Measurements from ENCODE around the gene SLC6A6. TPM values are rescaled to one million over a fixed set of nuclear protein-coding genes. Genes with fewer than 3 reads are reported as not detected.

The SLC6A6 gene
- total RNA-seq, 3 donors from 2014 or later = 22.1 to 52.4 (median 27.5) TPM

GRCh38 chr3:14481018-14481645 is 78.7 kb downstream of the SLC6A6 start:
- Histone ChIP-seq H3K4me3 (no peak overlapping the region), H3K27me3 (no peaks in the 10 kb centered on the region), H3K4me1 (peaks cover 0 to 4% of the 10 kb centered on the region in 2 donors), H3K27ac (peak overlapping the region in 1 of 2 donors; percentile 25), H3K36me3 (no peaks in the 10 kb centered on the region), H3K9me3 (no peaks in the 10 kb centered on the region)
- intact Hi-C loops (cut with DNase I; ENCODE audit: low total_unique reads) = loop anchor here (10.0 kb wide), 1 partner anchor 324 kb away; no protein-coding TSS in a partner anchor
- TF ChIP-seq POLR2AphosphoS5 (IDR thresholded peaks at IDR 0.05) (no peak), POLR2A (IDR thresholded peaks at IDR 0.05) (no peak), CTCF (IDR thresholded peaks at IDR 0.05) (no peak)
- no peak for DNase-seq (ENCODE audit: low spot score in 2 of 2)

- H3K4me1 ChIP-seq = peaks cover 0 to 4% of the 10 kb centered on the region in 2 donors
- no peaks in the 10 kb centered on the region for H3K27me3 ChIP-seq
- DNase-seq (ENCODE audit: low spot score in 2 of 2) = no peak
- H3K4me3 ChIP-seq = no peak overlapping the region
- H3K9me3 ChIP-seq = no peaks in the 10 kb centered on the region
- intact Hi-C loops (cut with DNase I; ENCODE audit: low total_unique reads) = loop anchor here (10.0 kb wide), 1 partner anchor 323 kb away; no protein-coding TSS in a partner anchor
- H3K27ac ChIP-seq = peak overlapping the region in 1 of 2 donors; percentile 25
- TF ChIP-seq POLR2A (IDR thresholded peaks at IDR 0.05) (no peak), CTCF (IDR thresholded peaks at IDR 0.05) (no peak), POLR2AphosphoS5 (IDR thresholded peaks at IDR 0.05) (no peak)
- H3K36me3 ChIP-seq = no peaks in the 10 kb centered on the region
Measured at GRCh38 chr3:14481646-14482036, 79.2 kb downstream of the SLC6A6 start.

GRCh38 chr3:14482271-14482721 is 79.9 kb downstream of the SLC6A6 start:
- no peak for DNase-seq (ENCODE audit: low spot score in 2 of 2)
- Histone ChIP-seq H3K27ac (peak overlapping the region; percentile 19 to 21), H3K9me3 (no peaks in the 10 kb centered on the region), H3K27me3 (no peaks in the 10 kb centered on the region), H3K36me3 (no peaks in the 10 kb centered on the region), H3K4me3 (no peak overlapping the region), H3K4me1 (peaks cover 0 to 4% of the 10 kb centered on the region in 2 donors)
- TF ChIP-seq POLR2A (IDR thresholded peaks at IDR 0.05) = no peak
- TF ChIP-seq POLR2AphosphoS5 (IDR thresholded peaks at IDR 0.05) = peak in 1 of 3 donors; percentile 45
- no peak for TF ChIP-seq CTCF (IDR thresholded peaks at IDR 0.05)
- intact Hi-C loops (cut with DNase I; ENCODE audit: low total_unique reads) = loop anchor here (10.0 kb wide), 1 partner anchor 323 kb away; no protein-coding TSS in a partner anchor

GRCh38 chr3:14483286-14483685 is 80.9 kb downstream of the SLC6A6 start:
- intact Hi-C loops (cut with DNase I; ENCODE audit: low total_unique reads) = loop anchor here (10.0 kb wide), 1 partner anchor 322 kb away; no protein-coding TSS in a partner anchor
- no peak for DNase-seq (ENCODE audit: low spot score in 2 of 2)
- no peaks in the 10 kb centered on the region for H3K36me3 ChIP-seq

More at GRCh38 chr3:14483286-14483685, 80.9 kb downstream of the SLC6A6 start:
- peaks cover 0 to 8% of the 10 kb centered on the region in 2 donors for H3K4me1 ChIP-seq
- H3K4me3 ChIP-seq = no peak overlapping the region
- H3K9me3 ChIP-seq = no peaks in the 10 kb centered on the region
- no peak overlapping the region for H3K27ac ChIP-seq
- TF ChIP-seq POLR2AphosphoS5 (IDR thresholded peaks at IDR 0.05) (no peak), CTCF (IDR thresholded peaks at IDR 0.05) (no peak), POLR2A (IDR thresholded peaks at IDR 0.05) (no peak)
- H3K27me3 ChIP-seq = no peaks in the 10 kb centered on the region

Data from breast epithelium (tissue), 4 donors.